Measurements from ENCODE around the gene ALK. TPM values are rescaled to one million over a fixed set of nuclear protein-coding genes. Genes with fewer than 3 reads are reported as not detected.

Gene ALK
- total RNA-seq, 1 donor from 2014 or later: 1.1 TPM

DNA sequence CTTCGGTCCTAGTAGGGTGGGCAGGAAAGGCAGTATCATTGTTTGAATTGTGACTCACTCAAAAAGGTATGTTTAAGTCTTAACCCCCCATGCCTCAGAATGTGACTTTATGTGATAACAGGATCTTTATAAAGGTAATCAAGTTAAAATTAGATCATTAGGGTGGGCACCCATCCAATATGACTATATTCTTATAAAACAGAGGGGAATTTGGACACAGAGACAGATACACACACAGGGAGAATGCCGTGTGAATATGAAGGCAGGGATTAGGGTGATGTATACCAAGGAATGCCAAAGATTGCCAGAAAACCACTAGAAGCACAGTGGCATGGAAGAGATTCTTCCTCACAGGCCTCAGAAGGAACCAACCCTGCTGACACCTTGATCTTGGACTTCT, 524.3 kb downstream of the ALK start:
- H3K27me3 ChIP-seq (ENCODE audit: low read depth): peaks cover 2% of the 10 kb centered on the region
- H3K4me3 ChIP-seq: no peak overlapping the region
- DNase-seq (no peak), ATAC-seq (no peak)
- TF ChIP-seq, protein P1, sequence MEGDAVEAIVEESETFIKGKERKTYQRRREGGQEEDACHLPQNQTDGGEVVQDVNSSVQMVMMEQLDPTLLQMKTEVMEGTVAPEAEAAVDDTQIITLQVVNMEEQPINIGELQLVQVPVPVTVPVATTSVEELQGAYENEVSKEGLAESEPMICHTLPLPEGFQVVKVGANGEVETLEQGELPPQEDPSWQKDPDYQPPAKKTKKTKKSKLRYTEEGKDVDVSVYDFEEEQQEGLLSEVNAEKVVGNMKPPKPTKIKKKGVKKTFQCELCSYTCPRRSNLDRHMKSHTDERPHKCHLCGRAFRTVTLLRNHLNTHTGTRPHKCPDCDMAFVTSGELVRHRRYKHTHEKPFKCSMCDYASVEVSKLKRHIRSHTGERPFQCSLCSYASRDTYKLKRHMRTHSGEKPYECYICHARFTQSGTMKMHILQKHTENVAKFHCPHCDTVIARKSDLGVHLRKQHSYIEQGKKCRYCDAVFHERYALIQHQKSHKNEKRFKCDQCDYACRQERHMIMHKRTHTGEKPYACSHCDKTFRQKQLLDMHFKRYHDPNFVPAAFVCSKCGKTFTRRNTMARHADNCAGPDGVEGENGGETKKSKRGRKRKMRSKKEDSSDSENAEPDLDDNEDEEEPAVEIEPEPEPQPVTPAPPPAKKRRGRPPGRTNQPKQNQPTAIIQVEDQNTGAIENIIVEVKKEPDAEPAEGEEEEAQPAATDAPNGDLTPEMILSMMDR (IDR thresholded peaks at IDR 0.05): no peak
- no peaks in the 10 kb centered on the region for H3K9me3 ChIP-seq
- no peaks in the 10 kb centered on the region for H3K36me3 ChIP-seq
- intact Hi-C loops (cut with DNase I): no loop called here
- no peaks in the 10 kb centered on the region for H3K4me1 ChIP-seq
- H3K27ac ChIP-seq: no peak overlapping the region

DNA sequence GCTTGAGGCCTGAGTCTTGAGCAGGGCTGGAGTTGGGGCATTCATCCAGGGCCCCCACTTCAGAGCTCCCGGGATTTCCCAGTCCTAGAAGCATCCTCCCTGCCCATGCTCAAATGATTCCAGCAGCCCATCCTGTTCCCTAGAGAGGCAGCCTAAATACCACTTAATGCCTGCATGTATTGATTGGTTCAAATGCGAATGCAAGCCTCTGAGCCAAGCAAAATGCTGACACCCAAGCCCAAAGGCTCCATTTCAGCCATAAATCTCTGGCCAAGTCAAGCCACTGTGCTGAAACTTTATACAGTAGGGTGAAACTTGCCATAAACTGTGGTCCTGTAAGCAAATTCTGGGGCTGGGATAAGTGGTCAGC, 526.4 kb downstream of the ALK start:
- Histone ChIP-seq H3K4me3 (no peak overlapping the region), H3K27me3 (ENCODE audit: low read depth) (peaks cover 2% of the 10 kb centered on the region), H3K4me1 (no peaks in the 10 kb centered on the region), H3K27ac (no peak overlapping the region), H3K9me3 (no peaks in the 10 kb centered on the region), H3K36me3 (no peaks in the 10 kb centered on the region)
- no peak for DNase-seq
- TF ChIP-seq, protein P1 (IDR thresholded peaks at IDR 0.05): no peak
- no peak for ATAC-seq
- intact Hi-C loops (cut with DNase I): no loop called here

DNA sequence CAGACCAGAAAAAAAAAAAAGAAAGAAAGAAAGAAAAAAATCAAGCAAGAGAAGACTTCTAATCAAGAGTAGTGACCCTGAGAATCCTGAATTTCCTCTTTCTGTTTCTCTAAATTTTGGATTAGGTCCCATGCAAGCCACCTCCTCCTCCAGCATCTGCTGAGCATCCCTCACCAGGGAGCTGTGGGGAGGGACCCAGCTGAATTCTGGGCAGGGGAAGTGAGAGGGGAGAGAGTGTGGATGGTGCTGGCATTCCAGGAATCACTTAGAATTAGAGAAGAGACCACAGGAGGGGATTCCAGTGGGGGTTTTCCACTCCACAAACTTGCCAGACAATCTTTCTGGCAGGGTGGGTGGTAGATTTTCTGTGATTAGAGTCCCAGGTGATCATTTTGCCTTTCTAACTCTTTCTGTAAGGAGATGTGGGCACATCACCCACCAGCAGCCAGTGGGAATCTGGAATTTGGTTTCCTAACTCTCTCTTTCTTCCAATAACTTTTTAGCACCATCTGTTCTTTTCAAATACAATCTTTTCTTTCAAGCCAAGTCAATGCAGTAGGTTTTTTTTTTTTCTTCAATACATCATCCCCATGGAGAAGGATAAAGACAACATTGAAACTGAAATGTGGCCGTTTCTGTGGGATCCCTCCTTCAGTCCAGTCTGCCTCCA, 526.9 kb downstream of the ALK start:
- no peaks in the 10 kb centered on the region for H3K36me3 ChIP-seq
- H3K9me3 ChIP-seq: no peaks in the 10 kb centered on the region
- no peaks in the 10 kb centered on the region for H3K4me1 ChIP-seq
- H3K27me3 ChIP-seq (ENCODE audit: low read depth): peaks cover 2% of the 10 kb centered on the region
- DNase-seq: no peak
- intact Hi-C loops (cut with DNase I): no loop called here
- no peak for ATAC-seq
- H3K27ac ChIP-seq: no peak overlapping the region
- TF ChIP-seq, protein P1 (IDR thresholded peaks at IDR 0.05): no peak
- H3K4me3 ChIP-seq: no peak overlapping the region

DNA sequence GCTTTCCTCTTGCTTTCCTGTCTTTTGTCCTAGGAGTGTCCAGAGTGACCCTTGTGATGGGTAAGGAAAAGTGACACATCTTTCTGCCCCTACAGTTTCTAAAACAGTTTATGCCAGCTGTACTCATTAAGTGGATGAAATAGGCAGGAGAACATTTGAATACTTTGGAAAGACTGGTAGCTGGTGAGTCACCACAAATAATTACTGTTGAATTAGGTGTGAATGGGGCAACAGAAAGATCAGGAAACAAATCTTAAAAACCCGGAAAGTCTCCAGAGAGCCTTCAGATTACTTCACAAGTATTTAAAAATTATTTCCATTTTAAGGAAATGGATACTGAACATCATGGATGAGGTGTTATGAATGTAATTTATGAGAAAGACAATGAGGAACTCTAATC, 527.7 kb downstream of the ALK start:
- intact Hi-C loops (cut with DNase I): no loop called here
- H3K9me3 ChIP-seq: no peaks in the 10 kb centered on the region
- H3K4me3 ChIP-seq: no peak overlapping the region
- TF ChIP-seq, protein P1 (IDR thresholded peaks at IDR 0.05): no peak
- H3K36me3 ChIP-seq: no peaks in the 10 kb centered on the region
- no peak for DNase-seq
- no peak overlapping the region for H3K27ac ChIP-seq
- ATAC-seq: no peak
- no peaks in the 10 kb centered on the region for H3K4me1 ChIP-seq
- peaks cover 2% of the 10 kb centered on the region for H3K27me3 ChIP-seq (ENCODE audit: low read depth)

DNA sequence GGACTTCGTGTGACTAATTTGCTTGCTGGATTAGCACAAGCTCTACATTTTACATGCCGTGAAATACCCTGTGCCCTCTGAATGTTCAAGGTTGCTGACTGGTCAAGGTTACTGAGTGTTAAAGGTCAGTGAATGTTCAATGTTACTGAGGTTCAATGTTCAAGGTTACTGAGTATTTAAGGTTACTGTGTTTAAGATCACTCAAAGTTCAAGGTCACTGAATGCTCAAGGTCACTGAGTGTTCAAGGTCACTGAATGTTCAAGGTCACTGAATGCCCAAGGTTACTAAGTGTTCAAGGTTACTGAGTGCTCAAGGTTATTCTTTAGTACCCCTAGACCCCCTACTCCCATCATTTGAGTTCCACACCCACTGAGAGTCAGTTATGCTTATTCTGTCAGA, 528.6 kb downstream of the ALK start:
- intact Hi-C loops (cut with DNase I): no loop called here
- DNase-seq: no peak
- no peak overlapping the region for H3K27ac ChIP-seq
- H3K36me3 ChIP-seq: no peaks in the 10 kb centered on the region
- ATAC-seq: no peak
- H3K4me3 ChIP-seq: no peak overlapping the region
- peaks cover 2% of the 10 kb centered on the region for H3K27me3 ChIP-seq (ENCODE audit: low read depth)
- TF ChIP-seq, protein P1 (IDR thresholded peaks at IDR 0.05): no peak
- H3K9me3 ChIP-seq: no peaks in the 10 kb centered on the region
- no peaks in the 10 kb centered on the region for H3K4me1 ChIP-seq
